ENCODE data around the gene NMT1.

GRCh38 chr17:45021607-45022287 lies 39.4 kb upstream of the NMT1 start:
- TF ChIP-seq, protein P1, sequence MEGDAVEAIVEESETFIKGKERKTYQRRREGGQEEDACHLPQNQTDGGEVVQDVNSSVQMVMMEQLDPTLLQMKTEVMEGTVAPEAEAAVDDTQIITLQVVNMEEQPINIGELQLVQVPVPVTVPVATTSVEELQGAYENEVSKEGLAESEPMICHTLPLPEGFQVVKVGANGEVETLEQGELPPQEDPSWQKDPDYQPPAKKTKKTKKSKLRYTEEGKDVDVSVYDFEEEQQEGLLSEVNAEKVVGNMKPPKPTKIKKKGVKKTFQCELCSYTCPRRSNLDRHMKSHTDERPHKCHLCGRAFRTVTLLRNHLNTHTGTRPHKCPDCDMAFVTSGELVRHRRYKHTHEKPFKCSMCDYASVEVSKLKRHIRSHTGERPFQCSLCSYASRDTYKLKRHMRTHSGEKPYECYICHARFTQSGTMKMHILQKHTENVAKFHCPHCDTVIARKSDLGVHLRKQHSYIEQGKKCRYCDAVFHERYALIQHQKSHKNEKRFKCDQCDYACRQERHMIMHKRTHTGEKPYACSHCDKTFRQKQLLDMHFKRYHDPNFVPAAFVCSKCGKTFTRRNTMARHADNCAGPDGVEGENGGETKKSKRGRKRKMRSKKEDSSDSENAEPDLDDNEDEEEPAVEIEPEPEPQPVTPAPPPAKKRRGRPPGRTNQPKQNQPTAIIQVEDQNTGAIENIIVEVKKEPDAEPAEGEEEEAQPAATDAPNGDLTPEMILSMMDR (IDR thresholded peaks at IDR 0.05): peak; percentile 93 to 98 (median 96)
- no peak for TF ChIP-seq POLR2A (IDR thresholded peaks at IDR 0.05)

All from right lobe of liver (tissue), 4 donors.